Activated CD8-positive, alpha-beta memory T cell treated with anti-CD3 and anti-CD28 coated beads for 1 hour (primary cell): ENCODE results near the gene CENPU.

Experiments
- DNase-seq, 2 donors: peaks; one replicate each; pipeline ENCODE4 v3.0.0-alpha.2; 2020; ENCODE audit warnings: low read depth in 1 of 2; ENCODE audit errors: extremely low read depth in 1 of 2

Gene CENPU

DNA sequence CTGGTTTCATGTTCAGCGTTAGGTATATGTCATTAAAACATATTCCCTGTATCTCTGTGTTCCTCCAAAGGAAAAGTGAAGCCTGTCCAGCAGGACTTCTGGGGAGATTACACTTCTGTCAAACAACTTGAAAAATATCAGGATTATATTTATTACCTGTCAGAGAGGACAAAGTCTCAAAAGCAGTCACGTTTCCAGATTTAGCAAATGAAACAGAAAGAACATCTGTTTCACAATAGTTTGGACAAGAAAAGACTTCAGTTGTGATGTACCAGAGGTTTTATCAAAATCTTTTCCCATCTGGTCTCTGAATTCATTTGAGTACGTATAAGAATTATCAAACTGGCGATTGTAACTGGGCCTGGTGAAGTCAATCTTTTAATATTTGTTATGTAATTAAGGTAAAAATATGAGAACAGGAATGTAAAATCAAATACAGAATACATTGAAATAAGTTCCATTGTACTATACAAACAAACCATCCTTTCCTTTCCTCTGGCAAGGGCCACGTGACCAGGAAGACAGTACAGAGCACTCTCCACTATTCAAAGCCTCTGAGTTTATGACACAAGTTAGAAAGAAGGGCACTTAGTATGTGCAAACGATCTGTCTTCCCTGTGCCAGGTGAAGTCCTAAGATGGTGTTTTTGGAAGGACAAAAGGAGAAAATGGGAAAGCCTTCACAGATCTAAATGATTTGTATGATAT, 87.8 kb downstream of the CENPU start:
- no peak for DNase-seq

DNA sequence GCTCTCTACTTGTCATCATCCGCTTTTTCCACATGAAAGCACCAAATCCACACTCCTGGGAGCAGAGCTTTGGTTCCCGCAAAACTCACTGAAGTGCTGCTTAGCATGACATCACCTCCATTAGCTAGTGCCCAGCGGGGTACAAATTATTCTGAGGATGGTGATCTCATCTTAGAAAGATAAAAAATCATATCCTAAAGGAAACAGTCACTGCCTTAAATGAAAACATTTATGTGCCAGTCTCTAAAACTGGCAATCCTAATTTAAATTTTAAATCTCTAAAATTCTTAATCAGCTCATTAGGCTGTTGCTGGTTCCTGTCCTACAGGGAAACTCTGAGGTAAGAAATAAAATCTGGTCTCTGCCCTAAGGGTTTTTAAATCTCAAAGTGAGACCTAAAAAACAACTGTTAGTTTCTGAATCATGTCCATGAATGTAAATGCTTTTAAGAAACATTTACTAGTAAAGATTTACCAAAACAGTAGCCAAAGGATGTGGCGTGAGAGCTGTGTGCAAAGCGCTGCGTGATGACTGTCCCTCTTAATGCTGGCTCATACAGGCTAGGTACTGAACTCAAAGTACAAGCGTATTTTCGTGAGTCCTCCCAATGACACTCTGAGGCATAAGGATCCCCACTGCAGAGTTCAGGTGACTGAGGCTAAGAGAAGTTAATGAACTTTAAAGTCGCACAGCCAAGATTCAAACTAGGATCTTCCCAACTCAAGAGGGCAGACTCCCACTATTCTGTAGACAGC, 89.2 kb downstream of the CENPU start:
- no peak for DNase-seq
